Stimulated activated CD4-positive, alpha-beta T cell treated with anti-CD3 and anti-CD28 coated beads, Interleukin-1b, Interleukin-23, amount 100 ng/mL, for 1 hour (primary cell): Measurements from ENCODE around the gene NLRP11.

Experiments
- DNase-seq, 2 donors: peaks; one replicate each; pipeline ENCODE4 v3.0.0-alpha.2; 2020; ENCODE audit warnings: low read depth in 2 of 2

NLRP11 gene

DNA sequence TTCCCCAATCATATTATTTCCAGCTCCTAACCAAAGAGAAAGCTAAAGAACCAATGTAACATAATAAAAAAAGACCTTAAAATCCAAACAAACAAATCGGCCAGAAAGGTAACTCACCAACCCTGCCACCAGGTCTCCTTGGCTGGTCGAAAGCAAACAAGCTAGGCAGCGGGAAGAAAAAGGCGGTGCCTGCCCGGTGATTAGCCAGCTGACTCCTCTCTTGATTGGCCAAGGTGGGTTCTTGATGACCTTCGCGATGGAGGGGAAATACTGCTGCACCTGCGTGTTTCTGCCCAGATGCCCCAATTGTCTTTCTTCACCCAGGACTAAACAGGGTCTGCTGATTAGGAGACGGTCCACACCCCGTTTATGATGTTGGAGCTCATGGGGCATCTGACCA is at the start of gene NLRP11:
TSS of gene NLRP11 (minus strand) at position 154 of the 400 bp plus-strand sequence. CDS start 13,825 bp downstream, outside the sequence.
- DNase-seq = no peak

DNA sequence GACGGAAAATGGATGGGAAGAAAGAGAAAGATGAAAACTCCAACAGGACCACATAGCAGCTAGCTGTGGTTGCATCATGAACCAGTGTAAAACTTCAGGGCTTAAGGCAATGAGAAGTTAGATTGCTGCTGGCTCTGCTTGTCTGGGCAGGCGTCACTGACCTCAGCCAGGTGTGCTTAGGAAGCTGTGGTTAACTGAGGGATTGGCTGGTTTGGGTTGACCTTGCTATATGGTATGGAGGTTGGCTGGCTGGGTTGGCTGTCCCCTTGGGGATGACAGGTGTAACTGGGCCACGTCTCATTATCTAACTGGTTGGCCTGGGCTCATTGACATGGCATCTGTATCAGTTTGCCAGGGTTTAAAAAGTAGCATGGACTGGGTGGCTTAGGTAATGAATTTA is 45.4 kb upstream of the NLRP11 start:
- no peak for DNase-seq

DNA sequence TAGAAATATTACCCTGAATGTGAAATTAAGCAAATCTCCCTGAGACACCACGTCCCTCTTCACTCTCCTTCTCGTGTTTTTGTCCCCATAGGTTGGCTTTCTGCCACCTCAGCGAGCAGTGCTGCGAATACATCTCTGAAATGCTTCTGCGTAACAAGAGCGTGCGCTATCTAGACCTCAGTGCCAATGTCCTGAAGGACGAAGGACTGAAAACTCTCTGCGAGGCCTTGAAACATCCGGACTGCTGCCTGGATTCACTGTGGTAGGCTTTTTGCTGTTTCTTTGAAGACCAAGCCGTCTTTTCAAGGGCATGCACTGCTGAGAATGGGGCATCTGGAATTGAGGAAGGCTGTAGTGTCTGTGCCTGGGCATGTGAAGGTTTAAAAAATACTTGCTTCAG is 38.9 kb upstream of the NLRP11 start:
- no peak for DNase-seq

DNA sequence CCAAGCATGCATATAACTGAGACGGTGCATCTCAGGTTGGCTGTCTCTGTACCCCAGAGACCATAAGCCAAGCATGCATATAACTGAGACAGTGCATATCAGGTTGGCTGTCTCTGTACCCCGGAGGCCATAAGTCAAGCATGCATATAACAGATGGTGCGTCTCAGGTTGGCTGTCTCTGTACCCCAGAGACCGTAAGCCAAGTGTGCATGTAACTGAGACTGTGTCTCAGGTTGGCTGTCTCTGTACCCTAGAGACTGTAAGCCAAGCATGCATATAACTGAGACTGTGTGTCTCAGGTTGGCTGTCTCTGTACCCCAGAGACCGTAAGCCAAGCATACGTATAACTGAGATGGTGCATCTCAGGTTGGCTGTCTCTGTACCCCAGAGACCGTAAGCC is 35.3 kb upstream of the NLRP11 start:
- no peak for DNase-seq

DNA sequence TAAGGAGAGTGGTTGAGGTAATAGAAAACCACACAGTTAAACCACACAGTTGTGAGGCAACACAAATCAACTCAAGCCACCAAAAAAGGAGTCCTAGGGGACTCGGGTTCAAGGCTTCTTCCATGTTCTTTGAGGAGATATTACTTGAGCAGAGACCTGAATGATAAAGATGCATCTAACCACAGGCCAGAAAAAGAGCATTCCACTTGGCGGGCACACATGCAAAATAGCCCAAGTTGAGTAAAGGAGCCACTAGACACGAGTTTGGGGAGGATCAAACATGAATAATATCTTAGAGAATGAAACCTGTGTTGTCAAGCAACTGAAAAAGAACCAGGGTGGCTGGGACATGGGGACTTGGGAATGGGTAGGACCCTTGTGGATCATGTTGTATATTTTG is 34.7 kb upstream of the NLRP11 start:
- DNase-seq = no peak

DNA sequence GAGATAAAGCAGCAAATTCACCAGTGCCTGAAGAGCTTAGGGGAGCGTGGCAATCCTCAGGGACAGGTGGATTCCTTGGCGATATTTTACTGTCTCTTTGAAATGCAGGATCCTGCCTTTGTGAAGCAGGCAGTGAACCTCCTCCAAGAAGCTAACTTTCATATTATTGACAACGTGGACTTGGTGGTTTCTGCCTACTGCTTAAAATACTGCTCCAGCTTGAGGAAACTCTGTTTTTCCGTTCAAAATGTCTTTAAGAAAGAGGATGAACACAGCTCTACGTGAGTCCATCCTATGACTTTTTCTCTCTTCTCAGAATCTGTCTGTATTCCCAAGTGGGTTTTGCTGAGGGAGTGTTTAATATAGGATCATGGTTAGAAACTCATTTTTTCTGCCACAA is 27.2 kb upstream of the NLRP11 start:
- DNase-seq = no peak

DNA sequence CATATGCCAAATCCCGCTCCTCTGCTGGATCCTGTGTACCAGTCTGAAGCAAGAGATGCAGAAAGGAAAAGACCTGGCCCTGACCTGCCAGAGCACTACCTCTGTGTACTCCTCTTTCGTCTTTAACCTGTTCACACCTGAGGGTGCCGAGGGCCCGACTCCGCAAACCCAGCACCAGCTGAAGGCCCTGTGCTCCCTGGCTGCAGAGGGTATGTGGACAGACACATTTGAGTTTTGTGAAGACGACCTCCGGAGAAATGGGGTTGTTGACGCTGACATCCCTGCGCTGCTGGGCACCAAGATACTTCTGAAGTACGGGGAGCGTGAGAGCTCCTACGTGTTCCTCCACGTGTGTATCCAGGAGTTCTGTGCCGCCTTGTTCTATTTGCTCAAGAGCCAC is 26.6 kb upstream of the NLRP11 start:
- DNase-seq = no peak

DNA sequence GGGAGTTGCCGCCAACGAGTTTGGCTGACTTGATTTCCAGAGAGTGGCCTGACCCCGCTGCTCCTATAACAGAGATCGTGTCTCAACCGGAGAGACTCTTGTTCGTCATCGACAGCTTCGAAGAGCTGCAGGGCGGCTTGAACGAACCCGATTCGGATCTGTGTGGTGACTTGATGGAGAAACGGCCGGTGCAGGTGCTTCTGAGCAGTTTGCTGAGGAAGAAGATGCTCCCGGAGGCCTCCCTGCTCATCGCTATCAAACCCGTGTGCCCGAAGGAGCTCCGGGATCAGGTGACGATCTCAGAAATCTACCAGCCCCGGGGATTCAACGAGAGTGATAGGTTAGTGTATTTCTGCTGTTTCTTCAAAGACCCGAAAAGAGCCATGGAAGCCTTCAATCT is 26.2 kb upstream of the NLRP11 start:
- no peak for DNase-seq

DNA sequence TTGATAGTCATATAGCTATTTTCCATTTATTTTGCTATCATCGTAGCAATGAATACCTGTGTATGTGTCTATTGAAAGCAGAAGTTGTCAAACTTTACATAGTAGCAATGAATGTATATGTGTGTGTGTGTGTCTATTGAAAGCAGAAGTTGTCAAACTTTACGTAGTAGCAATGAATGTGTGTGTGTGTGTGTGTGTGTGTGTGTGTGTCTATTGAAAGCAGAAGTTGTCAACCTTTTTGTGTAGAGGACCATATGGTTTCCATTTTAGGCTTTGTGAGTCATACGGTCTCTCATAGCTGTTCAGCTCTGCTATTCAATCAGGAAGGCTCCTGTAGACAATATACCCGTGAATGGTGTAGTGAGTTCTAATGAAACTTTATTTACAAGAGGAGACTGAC is 25.4 kb upstream of the NLRP11 start:
- DNase-seq = no peak

DNA sequence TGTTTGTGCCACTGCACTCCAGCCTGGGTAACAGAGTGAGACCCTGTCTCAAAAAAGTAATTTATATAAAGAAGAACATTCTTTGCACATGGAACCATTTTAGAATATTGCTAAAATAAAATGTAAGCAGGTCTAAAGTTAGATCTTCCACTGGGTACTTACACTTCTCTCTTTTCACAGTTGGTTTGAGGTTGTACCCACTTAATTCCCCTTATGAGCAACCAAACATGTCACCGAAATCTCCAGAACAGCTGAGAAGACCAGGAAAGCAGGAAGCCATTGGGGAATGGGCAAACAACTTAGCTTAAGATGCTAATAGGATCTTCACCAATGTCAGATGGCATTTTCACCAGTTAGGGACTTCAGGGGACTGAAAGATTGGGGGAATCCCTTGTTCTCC is 23.4 kb upstream of the NLRP11 start:
- no peak for DNase-seq

DNA sequence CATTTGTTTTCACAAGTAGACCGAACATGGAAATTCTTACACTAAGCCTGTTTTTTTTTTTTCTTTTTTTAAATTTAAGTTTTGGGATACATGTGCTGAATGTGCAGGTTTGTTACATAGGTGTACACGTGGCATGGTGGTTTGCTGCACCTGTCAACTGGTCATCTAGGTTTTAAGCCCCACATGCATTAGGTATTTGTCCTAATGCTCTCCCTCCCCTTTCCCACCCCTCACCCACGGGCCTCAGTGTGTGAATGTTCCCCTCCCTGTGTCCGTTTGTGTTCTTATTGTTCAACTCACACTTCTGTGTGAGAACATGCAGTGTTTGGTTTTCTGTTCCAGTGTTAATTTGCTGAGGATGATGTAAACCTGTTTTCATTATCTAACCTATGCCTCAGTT is 7.1 kb upstream of the NLRP11 start:
- DNase-seq = no peak

DNA sequence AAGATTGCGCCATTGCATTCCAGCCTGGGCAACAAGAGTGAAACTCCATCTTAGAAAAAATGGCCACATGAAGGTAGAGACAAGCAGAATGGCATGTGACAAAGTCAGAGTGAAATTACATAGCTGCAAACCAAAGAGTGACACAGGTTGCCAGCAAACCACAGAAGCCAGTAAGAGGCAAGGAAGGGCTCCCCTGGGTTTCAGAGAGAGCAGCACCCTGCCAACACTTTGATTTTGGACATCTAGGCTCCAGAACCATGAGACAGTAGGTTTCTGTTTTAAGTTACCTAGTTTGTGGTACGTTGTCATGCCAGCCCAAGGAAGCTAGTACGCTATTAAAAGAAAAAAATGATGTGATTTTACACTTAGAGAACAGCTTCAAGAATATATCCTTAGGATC is 6.5 kb upstream of the NLRP11 start:
- DNase-seq = no peak

DNA sequence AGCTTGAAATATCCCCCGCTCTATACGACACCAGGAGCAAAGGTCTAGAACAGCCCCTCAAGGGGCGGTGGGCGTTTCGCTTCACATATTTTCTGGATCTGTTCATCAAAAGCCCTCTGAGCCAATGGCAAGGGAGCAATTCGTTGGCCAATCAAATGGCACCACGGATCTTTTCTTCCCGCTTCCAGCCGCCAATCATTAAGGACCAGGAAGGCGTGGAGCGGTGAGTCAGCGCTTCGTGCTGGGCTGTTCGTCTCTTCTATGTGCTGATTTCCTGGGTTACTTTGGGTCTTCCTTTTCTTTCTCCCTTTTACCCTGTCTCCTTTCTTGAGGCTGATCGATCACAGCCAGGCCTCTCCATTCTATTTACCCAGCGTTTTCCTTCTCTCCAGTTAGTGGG is 4.5 kb upstream of the NLRP11 start, which contains the start of gene NLRP4:
TSS of gene NLRP4 (plus strand) at position 201 of the 400 bp plus-strand sequence. CDS start 15,541 bp downstream, outside the sequence.
- no peak for DNase-seq

DNA sequence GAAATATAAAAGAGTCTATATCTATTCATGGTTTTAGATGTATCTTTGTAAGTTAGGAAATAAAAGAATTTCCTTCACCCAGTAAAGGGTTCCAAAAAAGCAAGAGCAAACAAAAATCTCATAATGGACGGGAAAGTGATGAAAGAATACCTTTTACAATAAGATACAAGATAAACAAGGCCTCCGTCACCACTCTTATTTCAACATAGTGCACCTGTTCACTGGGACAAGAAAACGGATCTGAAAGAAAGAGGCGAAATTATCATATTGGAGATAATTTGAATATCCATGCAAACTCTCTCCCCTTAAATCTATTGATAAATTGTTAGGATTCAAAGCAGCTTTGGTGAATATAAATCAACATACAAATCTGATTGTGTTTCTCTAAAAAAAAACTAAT is 877 bp upstream of the NLRP11 start:
- DNase-seq = no peak

DNA sequence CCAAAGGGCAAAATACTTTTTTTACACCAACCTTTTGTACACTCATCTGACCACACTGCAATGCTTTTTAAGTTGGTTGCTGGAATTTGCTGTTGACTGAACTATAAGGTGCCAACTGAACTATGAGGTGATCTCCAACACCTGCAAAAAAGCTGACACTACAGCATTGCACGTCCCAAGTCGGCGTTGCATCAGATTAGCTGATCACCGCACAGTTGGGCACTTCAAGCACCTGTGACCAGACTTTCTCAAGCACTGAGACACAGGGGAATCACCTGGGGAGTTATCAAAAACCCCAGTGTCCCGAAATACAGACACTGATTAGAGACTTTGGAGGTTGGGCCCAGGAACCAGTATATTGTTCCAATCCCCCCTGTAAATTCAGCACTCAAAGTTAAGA is 1.1 kb downstream of the NLRP11 start:
- no peak for DNase-seq

DNA sequence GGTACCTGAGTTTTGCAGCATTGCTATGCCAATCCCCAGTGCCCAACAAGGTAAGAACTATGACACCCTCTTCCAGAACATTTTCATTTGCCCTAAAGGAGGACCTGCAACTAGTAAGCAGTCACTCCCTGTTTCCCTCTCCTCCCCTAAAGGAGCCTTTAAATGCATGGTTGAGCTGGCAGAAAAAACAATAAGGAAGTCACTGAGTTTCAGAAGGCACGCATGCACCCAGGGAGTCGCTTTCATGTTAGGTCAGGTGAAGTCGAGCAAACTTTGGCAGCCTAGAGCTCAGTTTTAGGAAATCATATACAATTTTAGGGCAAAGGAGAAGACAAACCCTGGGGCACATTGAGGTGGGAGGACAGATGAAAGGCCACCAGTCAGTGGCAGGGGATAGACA is 11.8 kb downstream of the NLRP11 start:
- no peak for DNase-seq

DNA sequence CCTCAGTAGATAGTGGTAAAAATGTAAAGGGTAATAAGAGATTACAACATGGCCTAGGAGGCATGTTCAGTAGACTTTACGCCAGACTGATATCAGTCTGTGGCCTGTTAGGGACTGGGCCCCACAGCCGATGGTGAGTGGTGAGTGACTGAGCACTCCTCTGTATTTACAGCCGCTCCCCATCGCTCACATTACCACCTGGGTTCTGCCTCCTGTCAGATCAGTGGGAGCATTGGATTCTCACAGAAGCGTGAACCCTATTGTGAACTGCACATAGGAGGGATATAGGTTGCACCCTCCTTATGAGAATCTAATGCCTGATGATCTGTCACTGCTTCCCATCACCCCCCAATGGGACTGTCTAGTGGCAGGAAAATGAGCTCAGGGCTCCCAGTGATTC is 17.9 kb downstream of the NLRP11 start:
- no peak for DNase-seq

DNA sequence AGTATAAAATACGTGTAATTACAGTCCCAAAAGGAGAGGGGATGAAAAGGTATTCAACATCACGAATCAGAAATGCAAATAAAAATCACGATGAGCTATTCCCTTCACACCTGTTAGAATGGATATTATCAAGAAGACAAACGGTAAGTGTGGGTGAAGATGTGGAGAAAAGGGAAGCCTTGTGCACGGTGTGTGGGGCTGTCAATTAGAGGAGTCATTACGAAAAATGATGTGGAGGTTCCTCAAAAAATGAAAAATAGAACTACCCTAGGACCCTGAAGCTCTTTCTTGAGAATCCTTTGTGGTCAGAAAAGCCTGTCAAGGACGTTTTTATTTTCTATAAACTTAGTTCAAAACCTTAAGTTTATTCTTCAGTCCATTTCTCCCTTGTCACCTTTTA is 19.4 kb downstream of the NLRP11 start:
- DNase-seq = no peak

DNA sequence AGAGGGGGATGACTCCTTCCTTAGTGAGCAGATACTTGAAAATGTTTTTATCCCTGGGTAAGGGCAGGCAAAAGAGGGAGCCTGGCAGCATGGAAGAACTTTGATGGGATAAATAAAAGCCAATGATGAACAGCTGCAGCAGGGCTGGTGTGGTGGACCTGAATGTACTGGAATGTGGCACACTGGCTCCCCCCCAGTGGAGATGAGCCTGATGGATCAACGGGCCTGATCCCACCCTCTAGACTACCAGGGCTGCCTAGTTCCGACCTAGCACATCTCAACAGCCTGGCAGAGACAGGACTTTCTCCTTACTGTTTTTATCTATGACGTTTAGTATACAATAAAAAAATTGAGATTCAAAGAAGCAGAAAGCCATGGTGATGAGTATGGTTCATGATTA is 20.5 kb downstream of the NLRP11 start:
- DNase-seq = no peak

DNA sequence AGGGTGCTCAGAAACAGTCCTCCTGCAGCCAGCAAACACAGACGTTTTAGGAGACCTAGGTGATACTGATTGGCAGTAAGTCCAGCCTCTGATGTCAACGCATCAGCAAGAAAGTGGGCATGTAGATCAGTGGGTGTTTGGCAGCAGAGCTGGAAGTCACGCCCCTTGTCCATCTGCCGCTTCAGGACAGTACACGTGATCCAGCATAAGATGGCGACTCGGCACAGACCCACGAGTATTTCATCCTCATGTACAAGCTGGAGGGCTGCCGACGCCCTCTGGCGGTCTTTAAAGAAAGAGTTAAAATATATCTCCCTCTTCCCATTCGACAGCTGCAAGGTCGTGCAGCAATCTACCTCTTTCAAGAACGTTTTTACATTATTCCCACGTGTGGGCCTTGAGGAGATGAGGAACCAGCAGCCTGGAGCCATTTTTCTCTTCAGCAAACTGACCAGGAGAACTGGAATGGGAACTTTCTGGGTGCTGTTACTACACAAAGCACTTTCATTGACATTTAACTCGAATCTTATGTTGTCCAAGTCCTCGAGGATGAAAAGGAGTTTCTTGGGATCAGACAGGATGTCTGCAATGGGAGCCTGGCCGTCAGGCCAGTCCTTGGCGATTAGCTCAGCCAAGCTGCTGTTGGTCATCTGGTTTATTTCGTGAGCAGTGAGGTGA is 22.3 kb downstream of the NLRP11 start:
- peak in 1 of 2 donors; percentile 2 for DNase-seq

DNA sequence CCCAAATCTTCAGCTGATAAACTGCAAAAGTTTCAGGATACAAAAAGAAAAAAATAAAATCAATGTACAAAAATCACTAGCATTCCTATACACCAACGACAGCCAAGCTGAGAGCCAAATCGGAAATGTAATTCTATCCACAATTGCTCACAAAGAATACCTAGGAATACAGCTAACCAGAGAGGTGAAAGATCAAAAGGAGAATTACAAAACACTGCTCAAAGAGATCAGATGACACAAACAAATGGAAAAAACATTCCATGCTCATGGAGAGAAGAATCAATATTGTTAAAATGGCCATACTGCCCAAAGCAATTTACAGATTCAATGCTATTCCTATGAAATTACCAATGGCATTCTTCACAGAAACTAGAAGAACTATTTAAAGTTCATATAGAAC is 29.5 kb downstream of the NLRP11 start:
- no peak for DNase-seq

DNA sequence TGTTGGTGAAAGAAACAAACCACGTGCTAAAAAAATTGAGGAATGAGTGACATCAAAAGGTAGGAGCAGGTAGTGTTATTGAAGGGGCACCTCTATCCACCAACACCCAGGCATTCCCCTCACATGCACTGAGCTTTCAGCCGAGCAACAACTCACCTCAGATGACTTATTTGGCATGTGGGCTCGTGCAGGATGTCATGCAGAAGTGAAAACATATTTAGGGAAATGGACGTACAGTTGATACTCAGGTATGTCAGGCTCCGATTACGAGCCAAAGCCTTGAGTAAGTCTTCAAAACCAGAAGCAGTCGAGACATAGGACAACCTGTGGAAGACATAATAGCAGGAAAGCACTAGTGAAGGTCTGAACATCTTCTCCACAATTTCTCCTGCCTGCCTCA is 30.4 kb downstream of the NLRP11 start:
- no peak for DNase-seq

DNA sequence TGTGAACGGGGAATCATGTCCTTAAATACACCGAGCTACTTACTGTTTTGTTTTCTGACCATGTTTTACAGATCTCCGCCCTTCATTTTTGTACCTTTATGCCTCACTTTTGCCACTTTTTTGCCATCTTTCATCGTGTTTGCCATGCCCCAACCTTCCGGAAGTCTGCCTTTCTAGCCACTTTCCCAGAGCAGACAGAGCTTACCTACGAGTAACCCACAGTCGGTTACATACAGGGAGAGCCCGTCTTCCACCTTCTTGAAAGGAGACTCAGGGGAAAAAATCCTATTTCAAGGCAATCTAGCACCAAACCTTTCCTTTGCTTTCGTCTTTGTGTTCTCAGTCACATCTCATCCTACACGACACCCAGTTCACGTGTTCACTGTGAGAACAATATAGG is 36.8 kb downstream of the NLRP11 start:
- no peak for DNase-seq

DNA sequence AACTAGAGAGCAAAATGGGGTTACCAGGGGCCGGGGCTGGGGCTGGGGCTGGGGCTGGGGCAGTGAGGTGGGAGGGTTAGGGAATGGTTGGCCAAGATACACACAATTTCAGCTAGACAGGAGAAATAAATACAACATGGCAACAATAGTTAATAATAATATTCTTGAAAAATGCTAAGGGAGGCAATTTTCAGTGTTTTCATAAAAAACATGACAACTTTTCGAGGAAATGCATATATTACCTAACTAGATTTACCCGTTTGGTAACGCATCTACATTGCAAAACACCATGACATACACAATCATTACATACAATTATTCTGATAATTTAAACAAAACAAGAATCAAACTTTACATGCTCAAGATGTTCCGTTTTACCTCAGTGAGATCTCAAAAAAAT is 50.7 kb downstream of the NLRP11 start:
- DNase-seq = no peak
